ENCODE measurements around the gene TRPM8. TPM values are rescaled to one million over a fixed set of nuclear protein-coding genes. Genes with fewer than 3 reads are reported as not detected.
A peak's percentile ranks its signal among the peaks of the same experiment; 100 is the strongest.

Gene TRPM8
- total RNA-seq, 1 donor from 2014 or later, result 0.60 TPM

DNA sequence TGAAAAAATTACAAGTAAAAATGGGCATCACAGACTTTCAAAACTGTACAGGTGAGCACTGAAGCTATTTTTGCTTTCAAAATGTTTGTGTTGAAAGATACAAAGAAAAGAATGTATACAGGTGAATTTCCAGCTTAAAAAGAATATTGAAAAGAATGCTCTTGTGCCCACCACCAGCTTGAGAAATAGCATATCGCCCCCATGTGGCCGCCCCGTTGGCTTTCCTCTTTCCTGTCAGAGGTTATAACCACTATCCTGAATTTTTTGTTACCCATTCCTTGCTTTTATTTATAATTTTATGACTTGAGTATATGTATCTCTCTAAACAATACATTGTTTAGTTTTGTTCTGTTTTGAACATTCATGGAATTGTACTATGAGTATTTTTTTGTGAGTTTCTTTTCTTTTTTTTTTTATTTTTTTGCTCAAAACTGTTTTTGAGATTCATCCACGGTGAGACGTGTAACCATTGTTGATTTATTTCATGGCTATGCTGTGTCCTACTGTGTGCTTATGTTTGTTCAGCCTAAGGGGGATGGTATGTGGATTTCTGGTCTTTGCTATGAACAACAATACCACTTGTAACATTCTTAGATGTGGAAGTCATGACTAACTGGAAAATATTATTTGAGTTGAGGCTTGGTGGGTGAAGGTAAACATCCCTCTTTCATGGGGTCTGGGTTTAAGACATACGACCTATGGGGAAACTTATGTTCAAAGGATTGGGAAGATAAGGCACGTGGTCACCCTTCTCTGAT, 11.6 kb downstream of the TRPM8 start:
- no peak for DNase-seq (ENCODE audit: extremely low spot score, unreplicated experiment)
- H3K27me3 Mint-ChIP-seq, result peaks cover 60% of the 10 kb centered on the region
- TF ChIP-seq, protein P1, sequence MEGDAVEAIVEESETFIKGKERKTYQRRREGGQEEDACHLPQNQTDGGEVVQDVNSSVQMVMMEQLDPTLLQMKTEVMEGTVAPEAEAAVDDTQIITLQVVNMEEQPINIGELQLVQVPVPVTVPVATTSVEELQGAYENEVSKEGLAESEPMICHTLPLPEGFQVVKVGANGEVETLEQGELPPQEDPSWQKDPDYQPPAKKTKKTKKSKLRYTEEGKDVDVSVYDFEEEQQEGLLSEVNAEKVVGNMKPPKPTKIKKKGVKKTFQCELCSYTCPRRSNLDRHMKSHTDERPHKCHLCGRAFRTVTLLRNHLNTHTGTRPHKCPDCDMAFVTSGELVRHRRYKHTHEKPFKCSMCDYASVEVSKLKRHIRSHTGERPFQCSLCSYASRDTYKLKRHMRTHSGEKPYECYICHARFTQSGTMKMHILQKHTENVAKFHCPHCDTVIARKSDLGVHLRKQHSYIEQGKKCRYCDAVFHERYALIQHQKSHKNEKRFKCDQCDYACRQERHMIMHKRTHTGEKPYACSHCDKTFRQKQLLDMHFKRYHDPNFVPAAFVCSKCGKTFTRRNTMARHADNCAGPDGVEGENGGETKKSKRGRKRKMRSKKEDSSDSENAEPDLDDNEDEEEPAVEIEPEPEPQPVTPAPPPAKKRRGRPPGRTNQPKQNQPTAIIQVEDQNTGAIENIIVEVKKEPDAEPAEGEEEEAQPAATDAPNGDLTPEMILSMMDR (conservative IDR thresholded peaks at IDR 0.05), result peak; percentile 81
- H3K4me1 Mint-ChIP-seq (ENCODE audit: unreplicated experiment), result no peaks in the 10 kb centered on the region
- H3K9me3 Mint-ChIP-seq, result no peaks in the 10 kb centered on the region
- no peak overlapping the region for H3K27ac Mint-ChIP-seq
- no peak overlapping the region for H3K4me3 Mint-ChIP-seq
- no peaks in the 10 kb centered on the region for H3K36me3 Mint-ChIP-seq

DNA sequence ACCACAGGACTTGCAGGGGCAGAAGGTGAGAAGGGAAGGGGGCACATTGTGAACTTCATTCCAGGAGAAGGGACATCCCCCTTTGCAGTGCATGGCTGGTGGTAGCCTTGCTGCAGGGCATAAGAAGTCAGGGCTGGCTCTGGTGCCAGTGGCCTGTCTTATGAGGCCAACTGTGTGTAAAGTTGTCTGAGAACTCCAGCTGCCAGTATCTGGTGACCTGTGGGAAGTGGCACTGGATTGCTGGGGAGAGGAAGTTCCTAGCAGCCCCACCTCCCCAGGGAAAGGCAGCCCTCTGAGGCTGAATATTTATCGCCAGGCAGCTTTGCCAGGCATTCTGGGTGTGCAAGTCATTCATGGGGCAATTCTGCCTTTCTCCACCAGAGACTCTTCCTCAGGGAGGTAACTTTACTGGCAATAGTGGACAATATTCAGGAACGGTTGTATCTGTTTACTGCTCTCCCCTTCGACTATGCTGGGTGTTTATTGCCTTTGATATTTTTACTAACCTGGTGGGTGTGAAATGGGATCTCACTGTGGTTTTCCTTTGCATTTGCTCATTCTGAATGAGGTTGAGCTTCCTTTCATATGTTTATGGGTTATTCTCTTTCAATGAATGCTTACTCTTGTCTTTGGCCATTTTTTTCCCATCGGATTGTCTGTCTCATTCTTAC, 12.3 kb downstream of the TRPM8 start:
- Mint-ChIP-seq H3K36me3 (no peaks in the 10 kb centered on the region), H3K27me3 (peaks cover 53% of the 10 kb centered on the region), H3K4me1 (ENCODE audit: unreplicated experiment) (no peaks in the 10 kb centered on the region), H3K4me3 (no peak overlapping the region), H3K27ac (no peak overlapping the region), H3K9me3 (no peaks in the 10 kb centered on the region)
- no peak for DNase-seq (ENCODE audit: extremely low spot score, unreplicated experiment)
- TF ChIP-seq, protein P1 (conservative IDR thresholded peaks at IDR 0.05), result peak; percentile 27

DNA sequence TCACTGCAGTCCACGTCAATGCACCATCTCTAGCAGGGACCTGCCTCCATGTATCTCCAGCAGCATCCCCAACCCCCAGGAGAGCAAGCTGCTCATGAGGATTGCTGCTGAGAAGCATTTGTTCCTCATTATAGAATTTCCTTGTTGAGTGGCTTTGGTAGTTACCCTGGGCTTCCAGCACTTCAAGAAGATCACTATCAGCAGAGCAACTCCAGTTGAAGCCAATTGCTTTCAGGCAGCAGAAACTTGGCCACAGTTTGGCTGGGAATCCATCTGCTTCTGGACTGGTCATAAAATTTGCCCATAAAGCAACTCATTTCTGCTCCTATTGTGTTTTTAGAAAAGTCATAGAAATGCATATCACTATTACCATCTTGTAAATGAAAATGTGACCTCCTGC, 17.4 kb downstream of the TRPM8 start:
- no peaks in the 10 kb centered on the region for H3K4me1 Mint-ChIP-seq (ENCODE audit: unreplicated experiment)
- H3K36me3 Mint-ChIP-seq, result no peaks in the 10 kb centered on the region
- DNase-seq (ENCODE audit: extremely low spot score, unreplicated experiment), result no peak
- no peak overlapping the region for H3K4me3 Mint-ChIP-seq
- TF ChIP-seq, protein P1 (conservative IDR thresholded peaks at IDR 0.05), result no peak
- no peaks in the 10 kb centered on the region for H3K9me3 Mint-ChIP-seq
- H3K27ac Mint-ChIP-seq, result no peak overlapping the region
- H3K27me3 Mint-ChIP-seq, result peaks cover 46% of the 10 kb centered on the region

DNA sequence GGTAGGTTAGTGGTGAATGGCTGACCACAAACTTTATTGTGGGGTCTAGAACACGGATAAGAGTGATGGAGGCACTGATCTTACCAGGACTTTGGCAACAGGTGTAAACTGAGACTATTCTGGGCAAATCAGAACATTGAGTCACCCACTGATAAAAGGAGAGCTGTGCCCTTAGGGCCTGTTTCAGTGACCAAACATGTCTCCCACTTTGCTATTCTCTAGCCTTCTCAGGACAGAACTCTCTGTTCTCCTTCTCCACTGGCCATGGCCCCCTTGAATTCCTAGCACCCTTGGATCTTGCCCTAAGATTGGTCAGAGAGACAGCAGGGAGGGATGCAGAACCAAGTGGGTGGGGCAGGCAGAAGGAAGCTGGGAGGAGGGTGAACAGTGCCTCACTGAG, 18.3 kb downstream of the TRPM8 start:
- TF ChIP-seq, protein P1 (conservative IDR thresholded peaks at IDR 0.05), result no peak
- Mint-ChIP-seq H3K9me3 (peaks cover under 1% of the 10 kb centered on the region), H3K27me3 (peaks cover 41% of the 10 kb centered on the region), H3K4me1 (ENCODE audit: unreplicated experiment) (no peaks in the 10 kb centered on the region), H3K4me3 (no peak overlapping the region), H3K27ac (no peak overlapping the region), H3K36me3 (no peaks in the 10 kb centered on the region)
- no peak for DNase-seq (ENCODE audit: extremely low spot score, unreplicated experiment)

DNA sequence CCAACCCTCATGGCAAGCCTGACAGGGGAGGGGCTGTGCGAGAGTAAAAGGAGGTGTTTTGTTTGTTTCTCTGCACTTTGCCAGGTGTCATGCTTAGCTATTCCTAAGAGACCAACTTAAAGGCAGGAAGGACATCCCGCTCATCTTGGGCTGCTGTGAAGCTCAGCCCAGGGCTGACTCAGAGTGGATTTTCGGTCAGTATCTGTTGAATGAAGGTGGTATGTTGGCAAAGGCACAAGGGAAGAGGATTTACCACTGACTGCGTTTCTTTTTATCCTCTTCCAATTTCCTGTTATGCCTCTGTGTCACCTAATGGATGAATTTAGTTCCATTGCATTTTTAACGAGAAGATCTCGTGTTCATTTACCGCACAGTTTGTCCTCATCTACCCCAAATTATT, 18.9 kb downstream of the TRPM8 start:
- TF ChIP-seq, protein P1 (conservative IDR thresholded peaks at IDR 0.05), result no peak
- Mint-ChIP-seq H3K27ac (no peak overlapping the region), H3K9me3 (peaks cover 6% of the 10 kb centered on the region), H3K4me1 (ENCODE audit: unreplicated experiment) (no peaks in the 10 kb centered on the region), H3K27me3 (peaks cover 40% of the 10 kb centered on the region), H3K4me3 (peak overlapping the region; percentile 7), H3K36me3 (no peaks in the 10 kb centered on the region)
- DNase-seq (ENCODE audit: extremely low spot score, unreplicated experiment), result no peak

Data from type B pancreatic cell (in vitro differentiated cells).